ENCODE results near the gene HGFAC.

- TF ChIP-seq CTCF (IDR thresholded peaks at IDR 0.05) = no peak
- TF ChIP-seq POLR2A (IDR thresholded peaks at IDR 0.05) = no peak
- TF ChIP-seq EP300 (IDR thresholded peaks at IDR 0.05) = no peak
These were observed 3.5 kb upstream of the HGFAC start for GRCh38 chr4:3437998-3438846.

All from suprapubic skin (tissue), 3 donors.